Frontal cortex (tissue), 4 donors: ENCODE measurements around the gene SKP1. TPM values are rescaled to one million over a fixed set of nuclear protein-coding genes. Genes with fewer than 3 reads are reported as not detected.

Experiments used
- DNase-seq, 2 donors: peaks; one replicate each; pipeline ENCODE4 v3.0.0; 2012; ENCODE audit warnings: low spot score in 2 of 2
- FAIRE-seq: peaks from 2 replicates; lab custom pipeline; 2012; peaks lifted over from hg19 to GRCh38; lab: Jason Lieb, UNC
- small RNA-seq: library from RNA; depleted of rRNA; stranded (forward); fragments of <200 nt; gene quantifications from one replicate; pipeline ENCODE3, GENCODE V24; 2014
- total RNA-seq: library from RNA; depleted of rRNA; stranded (reverse); fragments of >200 nt; gene quantifications from one replicate; pipeline ENCODE4 v1.2.3, GENCODE V29; 2014
- donor health status: control.
- donor health status: control.
- donor health status: control.

SKP1 gene
- total RNA-seq, 1 donor from 2014 or later: 139 TPM

DNA sequence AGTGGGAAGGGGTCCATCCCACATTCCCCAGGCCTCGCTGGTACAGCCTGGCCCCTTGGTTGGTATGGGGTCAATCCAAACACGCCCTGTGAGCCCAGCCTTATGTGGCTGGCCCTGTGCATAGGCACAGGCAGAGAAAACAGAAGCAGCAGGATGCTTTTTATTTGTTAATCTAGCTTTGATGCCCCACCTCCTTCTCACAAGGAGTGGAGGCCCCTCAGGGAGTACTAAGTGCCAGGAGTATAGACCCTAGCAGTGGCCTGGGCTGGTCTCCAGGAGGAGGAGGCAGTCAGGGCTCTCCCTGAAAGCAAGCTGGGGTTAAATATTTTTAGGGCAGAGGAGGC, 76.8 kb downstream of the SKP1 start:
- DNase-seq (no peak), FAIRE-seq (no peak)

DNA sequence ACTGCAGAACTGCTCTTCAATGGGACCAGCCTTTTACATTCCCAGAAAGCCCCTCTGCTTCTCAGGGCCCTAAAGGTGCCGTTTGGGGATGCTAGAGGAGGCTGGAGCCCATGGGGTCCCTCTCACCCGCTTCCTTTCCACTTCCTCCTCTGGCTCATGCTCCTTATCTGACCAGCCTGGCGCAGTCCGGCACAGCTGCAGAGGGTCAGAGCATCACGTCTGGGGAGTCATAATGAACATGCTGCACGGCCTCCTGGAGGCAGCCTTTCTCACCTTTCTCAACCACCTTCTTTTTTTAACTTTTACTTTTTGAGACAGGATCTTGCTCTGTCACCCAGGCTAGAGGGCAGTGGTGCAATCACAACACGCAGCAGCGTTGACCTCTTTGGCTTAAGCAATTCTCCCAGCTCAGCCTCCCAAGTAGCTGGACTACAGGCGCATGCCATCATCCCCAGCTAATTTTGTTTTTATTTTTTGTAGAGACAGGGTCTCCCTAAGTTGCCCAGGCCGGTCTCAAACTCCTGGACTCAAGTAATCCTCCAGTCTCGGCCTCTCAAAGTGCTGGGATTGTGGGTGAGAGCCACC, 77.4 kb downstream of the SKP1 start:
- DNase-seq (no peak), FAIRE-seq (no peak)

Small RNAs within 50 kb of the gene (small RNA-seq; reads per million reads assigned to genes)
- not detected for gene MIR3661

Other genes starting within 250 kb of the SKP1 start
- gene C5orf15, start 208.3 kb downstream of the SKP1 start, total RNA-seq: 64.4 TPM
- 244 TPM for gene VDAC1, start 172.0 kb downstream of the SKP1 start, total RNA-seq
- 0.41 TPM for gene TCF7, start 62.3 kb downstream of the SKP1 start, total RNA-seq
- gene PPP2CA, start 49.1 kb upstream of the SKP1 start, total RNA-seq: 141 TPM
- 29.3 TPM for gene CDKL3, start 190.2 kb upstream of the SKP1 start, total RNA-seq
- 56.7 TPM for gene UBE2B, start 194.6 kb upstream of the SKP1 start, total RNA-seq
- gene CDKN2AIPNL, start 234.9 kb upstream of the SKP1 start, total RNA-seq: 68.1 TPM